LNCaP clone FGC (cell line): ENCODE data around the gene ACAA2.
"Not testable (repeated sequence)": the region's sequence is repeated elsewhere in the genome, so short reads cannot be mapped to it uniquely, and the experiment has no call there.

Experiments
- DNase-seq: peaks from one replicate; pipeline ENCODE4 v3.0.0-alpha.2; 2011; ENCODE audit warnings: low read depth
- H3K4me3 ChIP-seq: 2 replicates; pipeline ENCODE4 v1.5.1; 2011; ENCODE audit warnings: mild to moderate bottlenecking, low read depth, low read length, control low read depth
- CTCF ChIP-seq: IDR thresholded peaks from 2 replicates; pipeline ENCODE4 v1.5.1; 2012; ENCODE audit warnings: mild to moderate bottlenecking; ENCODE audit not compliant: control insufficient read depth, insufficient read depth; ENCODE audit errors: extremely low read depth

The ACAA2 gene

GRCh38 chr18:49839012-49839411 is 25.7 kb upstream of the ACAA2 start:
- TF ChIP-seq CTCF = no peak
- no peak overlapping the region for H3K4me3 ChIP-seq
- no peak for DNase-seq

GRCh38 chr18:49838381-49838780 is 25.0 kb upstream of the ACAA2 start:
- DNase-seq = no peak
- H3K4me3 ChIP-seq = no peak overlapping the region
- TF ChIP-seq CTCF = no peak

- TF ChIP-seq CTCF = no peak
- no peak overlapping the region for H3K4me3 ChIP-seq
- DNase-seq = no peak
These were observed 24.6 kb upstream of the ACAA2 start for GRCh38 chr18:49837889-49838288.

- not testable (repeated sequence) for H3K4me3 ChIP-seq, DNase-seq
These were observed 24.0 kb upstream of the ACAA2 start for GRCh38 chr18:49837316-49837835.

GRCh38 chr18:49835405-49835804 is 22.1 kb upstream of the ACAA2 start:
- TF ChIP-seq CTCF = no peak
- H3K4me3 ChIP-seq = no peak overlapping the region
- DNase-seq = no peak

GRCh38 chr18:49834258-49834657 is 20.9 kb upstream of the ACAA2 start:
- no peak for DNase-seq
- no peak overlapping the region for H3K4me3 ChIP-seq
- TF ChIP-seq CTCF = no peak

- DNase-seq = no peak
- no peak for TF ChIP-seq CTCF
- H3K4me3 ChIP-seq = no peak overlapping the region
These were observed 20.5 kb upstream of the ACAA2 start for GRCh38 chr18:49833814-49834213.
